Loucy (cell line): ENCODE data around the gene HOXA7.

Experiments
- CTCF ChIP-seq: fragments of 200-600 bp; sonication (generic); conservative IDR thresholded peaks from 2 replicates; pipeline ENCODE4 v1.5.1; 2014; ENCODE audit warnings: mild to moderate bottlenecking, antibody characterized with exemption, low read length
- EZH2phosphoT487 ChIP-seq: fragments of 200-600 bp; IDR thresholded peaks from 2 replicates; pipeline ENCODE4 v1.6.1; 2018; ENCODE audit warnings: antibody characterized with exemption, mild to moderate bottlenecking, moderate library complexity, borderline replicate concordance

- TF ChIP-seq CTCF (no peak), EZH2phosphoT487 (no peak)
Observed at GRCh38 chr7:27197137-27198042, 40.9 kb upstream of the HOXA7 start.
